SH-SY5Y (cell line): Measurements from ENCODE around the gene IKZF4.

Experiments
- GATA2 ChIP-seq: IDR thresholded peaks from 2 replicates; pipeline ENCODE4 v1.6.1; 2011; ENCODE audit warnings: mild to moderate bottlenecking, low read depth, low read length
- GATA3 ChIP-seq: IDR thresholded peaks from 2 replicates; pipeline ENCODE4 v1.6.1; 2011; ENCODE audit warnings: low read depth, mild to moderate bottlenecking, low read length, moderate library complexity

DNA sequence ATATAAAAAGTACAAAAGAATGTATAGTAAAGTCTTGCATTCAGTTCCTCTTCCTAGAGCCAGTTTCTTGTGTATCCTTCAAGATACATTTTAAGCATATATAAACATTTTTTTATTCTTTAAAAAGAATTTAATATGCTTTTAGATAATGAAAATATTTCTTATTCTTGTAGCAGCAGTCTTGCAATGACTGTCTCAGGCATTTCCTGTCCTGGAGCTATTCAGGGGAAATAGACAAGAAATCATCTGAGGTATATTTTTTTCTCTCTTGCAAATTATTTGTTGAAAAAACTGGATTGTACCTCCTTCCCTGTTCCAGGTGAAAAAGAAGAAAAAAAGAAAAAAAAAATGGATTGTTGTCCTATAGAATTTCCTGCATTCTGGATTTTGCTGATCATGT lies 42.2 kb downstream of the IKZF4 start:
- no peak for TF ChIP-seq GATA2
- TF ChIP-seq GATA3: no peak
